HG03159 (cell line): ENCODE results near the gene TSPAN15.

Experiments used
- ATAC-seq: cut with Tn5 transposase; IDR thresholded peaks from one replicate; pipeline ENCODE4 v1.9.1; 2021; ENCODE audit warnings: mild to moderate bottlenecking, moderate library complexity; ENCODE audit not compliant: unreplicated experiment

The TSPAN15 gene

DNA sequence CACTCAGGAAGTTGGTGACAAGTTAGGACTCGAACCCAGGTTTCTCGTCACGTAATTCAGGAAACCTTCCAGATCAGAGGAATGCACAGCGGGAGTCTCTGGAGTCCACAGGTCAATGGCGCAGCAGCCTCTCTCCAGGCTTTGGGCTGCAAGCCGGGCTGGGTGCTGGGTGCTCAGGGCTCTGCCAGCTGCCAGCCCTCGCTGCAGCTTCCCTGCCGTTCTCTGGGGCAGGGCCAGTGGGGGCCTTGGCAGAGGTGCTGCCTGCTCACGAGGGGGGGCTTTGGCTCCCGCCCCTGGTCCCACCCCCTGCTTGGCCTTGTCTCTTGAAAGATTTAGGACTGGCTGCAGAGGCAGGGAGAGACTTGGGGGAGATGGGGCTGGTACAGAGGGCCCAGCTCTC, 34.6 kb upstream of the TSPAN15 start, which contains the start of gene TACR2:
TACR2 (minus strand) TSS at position 224 of the 400 bp plus-strand sequence. CDS start 595 bp downstream, outside the sequence.
- ATAC-seq = no peak

- ATAC-seq = no peak
Measured at GRCh38 chr10:69417542-69417941, 33.7 kb upstream of the TSPAN15 start.

GRCh38 chr10:69418052-69418752, 33.1 kb upstream of the TSPAN15 start:
- ATAC-seq = no peak

GRCh38 chr10:69419096-69419743, 32.0 kb upstream of the TSPAN15 start:
- no peak for ATAC-seq

- ATAC-seq = no peak
Measured at GRCh38 chr10:69419744-69420126, 31.5 kb upstream of the TSPAN15 start.

- ATAC-seq = no peak
Measured at GRCh38 chr10:69421611-69422308, 29.5 kb upstream of the TSPAN15 start.

- no peak for ATAC-seq
Measured at GRCh38 chr10:69422676-69423075, 28.6 kb upstream of the TSPAN15 start.

- ATAC-seq = no peak
Measured at GRCh38 chr10:69425041-69425440, 26.2 kb upstream of the TSPAN15 start.

- ATAC-seq = no peak
Measured at GRCh38 chr10:69425511-69426298, 25.6 kb upstream of the TSPAN15 start.

- no peak for ATAC-seq
Measured at GRCh38 chr10:69426376-69426727, 24.9 kb upstream of the TSPAN15 start.

DNA sequence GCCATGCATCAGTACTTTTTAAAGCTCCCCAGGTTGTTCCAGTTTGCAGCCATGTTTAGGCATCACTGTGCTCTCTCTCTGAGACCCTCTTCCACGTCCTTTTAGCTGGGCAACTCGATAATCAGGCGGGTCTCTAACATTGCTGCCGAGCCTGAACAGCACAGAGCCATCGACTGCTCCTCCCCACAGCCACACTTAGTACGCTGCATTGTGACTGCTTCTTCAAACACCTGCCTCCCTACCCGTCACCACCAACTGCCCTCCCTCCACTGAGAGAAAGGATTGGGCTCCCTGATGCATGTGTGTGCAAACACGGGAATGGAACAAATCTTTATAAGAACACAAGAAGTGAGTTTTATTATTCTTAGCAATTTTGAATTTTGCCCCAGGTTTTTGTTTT, 23.1 kb upstream of the TSPAN15 start:
- ATAC-seq = no peak

DNA sequence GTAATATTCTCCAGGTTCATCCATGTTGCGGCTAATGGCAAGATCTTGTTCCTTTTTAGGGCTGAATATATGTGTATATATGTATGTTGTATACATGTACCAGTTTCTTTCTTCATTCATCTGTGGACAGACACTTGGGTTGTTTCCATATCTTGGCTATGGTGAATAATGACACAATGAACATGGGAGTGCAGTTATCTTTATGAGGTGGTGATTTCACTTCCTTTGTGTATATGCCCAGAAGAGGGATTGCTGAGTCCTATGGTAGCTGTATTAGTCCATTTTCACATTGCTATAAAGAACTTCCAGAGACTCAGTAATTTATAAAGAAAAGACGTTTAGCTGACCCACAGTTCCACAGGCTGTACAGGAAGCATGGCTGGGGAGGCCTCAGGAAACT, 17.1 kb upstream of the TSPAN15 start:
- no peak for ATAC-seq

DNA sequence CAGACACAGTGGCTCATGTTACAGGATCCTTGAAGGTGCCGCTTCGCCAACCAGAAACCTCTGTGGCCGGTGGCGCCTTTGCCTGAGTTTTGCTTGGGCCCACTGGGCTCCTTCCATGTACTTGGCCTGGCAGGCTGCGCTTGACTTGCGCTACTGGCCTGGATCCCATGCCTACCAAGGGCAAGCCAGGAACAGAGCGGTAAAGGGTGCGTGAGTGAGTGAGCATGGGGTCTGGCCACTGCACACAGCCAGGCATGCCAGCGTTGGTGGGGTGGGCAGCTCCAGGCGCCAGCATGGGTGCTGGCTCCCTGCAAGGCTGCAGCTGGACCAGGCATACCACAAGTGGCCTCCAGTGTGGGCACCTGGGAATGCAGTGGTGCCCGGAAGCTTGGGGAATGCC, 16.3 kb upstream of the TSPAN15 start:
- ATAC-seq = no peak

GRCh38 chr10:69435966-69436520, 15.2 kb upstream of the TSPAN15 start:
- ATAC-seq = no peak

DNA sequence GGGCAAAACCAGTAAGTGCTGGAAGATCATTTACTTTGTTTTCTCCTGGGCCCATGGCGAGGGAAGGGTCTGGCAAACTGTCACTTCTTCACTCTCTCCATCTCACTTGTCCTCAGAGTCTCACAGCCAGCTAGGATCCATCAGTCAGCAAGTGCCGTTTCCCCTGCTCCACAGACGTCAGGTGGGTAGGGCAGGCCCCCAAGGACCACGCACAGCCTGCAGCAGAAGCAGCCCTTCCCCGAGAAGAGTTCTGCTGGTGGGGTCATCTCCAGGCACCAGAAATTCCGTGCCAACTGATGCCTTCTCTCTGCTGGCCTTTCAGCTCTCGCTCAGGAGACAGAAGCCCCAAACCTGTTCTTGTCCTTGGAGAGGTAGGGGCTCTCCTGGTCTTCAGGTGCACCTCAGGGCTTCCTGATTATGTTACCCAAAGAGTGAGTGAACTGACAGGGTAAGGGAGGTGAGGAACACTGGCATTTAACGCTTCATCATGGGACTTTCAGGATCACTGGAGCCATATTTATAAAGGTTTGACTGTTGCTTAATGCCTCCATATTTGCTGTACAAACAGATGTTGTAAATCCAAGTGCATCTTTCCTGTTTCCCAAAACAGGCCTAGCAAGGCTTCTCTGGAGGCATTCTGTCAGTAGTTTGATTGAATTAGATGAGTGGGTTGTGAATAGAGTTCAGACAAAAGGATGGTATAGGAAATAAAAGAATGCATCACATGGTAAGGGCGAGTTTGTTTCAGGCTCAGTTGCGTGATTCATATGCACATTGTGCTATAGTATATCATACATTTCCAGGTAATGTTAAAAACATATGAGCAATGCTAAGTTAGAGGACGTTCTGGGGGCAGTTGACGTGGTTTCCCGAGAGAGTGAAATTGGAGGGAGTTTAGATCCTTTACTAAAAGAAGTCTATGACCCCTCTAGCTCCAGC, 13.7 kb upstream of the TSPAN15 start:
- ATAC-seq = no peak

DNA sequence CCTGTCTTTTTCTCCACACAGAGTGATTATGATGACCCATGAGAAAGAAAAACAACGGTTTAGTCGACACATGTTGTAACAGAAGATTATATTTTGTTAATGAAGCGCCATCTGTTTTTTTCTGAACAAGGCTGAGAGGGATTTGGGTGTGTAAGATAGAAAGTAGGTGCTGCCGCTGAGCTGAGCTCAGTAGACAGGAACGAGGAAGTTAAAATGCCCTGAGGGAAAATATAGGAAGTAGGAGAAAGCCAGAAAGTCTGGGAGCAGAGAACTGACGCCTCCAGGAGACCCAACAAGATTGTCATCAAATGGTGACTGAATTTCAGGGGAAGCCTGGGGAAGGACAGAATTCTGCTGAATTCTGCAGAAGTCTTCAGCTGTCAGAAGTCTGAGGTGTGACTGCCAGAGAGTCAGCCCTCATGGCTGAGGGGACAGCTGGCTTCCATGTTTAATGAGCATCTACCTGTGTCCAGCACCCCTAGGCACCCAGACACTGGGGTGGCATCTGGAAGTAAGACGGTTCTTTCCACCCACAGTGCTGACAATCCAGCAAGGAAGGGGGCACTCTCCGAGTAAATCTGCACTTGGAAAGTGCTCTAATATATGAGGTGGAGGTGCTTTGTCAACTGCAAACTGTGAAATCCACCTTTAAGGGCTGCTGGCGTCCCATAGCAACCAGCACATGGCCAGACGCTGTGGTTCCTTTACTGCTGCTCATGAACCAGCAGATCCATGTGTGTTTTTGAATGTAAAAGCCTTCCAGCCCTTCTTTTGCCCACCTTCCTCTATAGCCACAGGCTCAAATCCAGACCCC, 12.5 kb upstream of the TSPAN15 start:
- ATAC-seq = no peak

- no peak for ATAC-seq
Measured at GRCh38 chr10:69439350-69439739, 11.9 kb upstream of the TSPAN15 start.

- no peak for ATAC-seq
Measured at GRCh38 chr10:69439813-69440506, 11.3 kb upstream of the TSPAN15 start.
